Uterus (tissue), 2 donors: Measurements from ENCODE around the gene LBP.

ENCODE experiments used
- CTCF ChIP-seq, 4 experiments: fragments of 200-600 bp in 2 of 4; fragments of 450-650 bp in 2 of 4; sonication (generic) in 2 of 4; IDR thresholded peaks; one replicate each; pipeline ENCODE4 v1.5.1; 2016 to 2019; ENCODE audit warnings: antibody characterized with exemption in 4 of 4, mild to moderate bottlenecking in 2 of 4, moderate library complexity in 1 of 4
- POLR2A ChIP-seq, 2 donors: fragments of 450-650 bp; IDR thresholded peaks; one replicate each; pipeline ENCODE4 v1.6.1; 2016; ENCODE audit warnings: antibody characterized with exemption in 2 of 2, mild to moderate bottlenecking in 1 of 2, moderate library complexity in 1 of 2

- TF ChIP-seq CTCF (IDR thresholded peaks at IDR 0.05) (peak in 1 of 4 experiments; percentile 42), POLR2A (IDR thresholded peaks at IDR 0.05) (no peak)
Measured at GRCh38 chr20:38337561-38338140, 8.6 kb upstream of the LBP start.
